ENCODE measurements around the gene FURIN.

GRCh38 chr15:90911906-90912769, 43.8 kb downstream of the FURIN start:
- TF ChIP-seq, protein P1, sequence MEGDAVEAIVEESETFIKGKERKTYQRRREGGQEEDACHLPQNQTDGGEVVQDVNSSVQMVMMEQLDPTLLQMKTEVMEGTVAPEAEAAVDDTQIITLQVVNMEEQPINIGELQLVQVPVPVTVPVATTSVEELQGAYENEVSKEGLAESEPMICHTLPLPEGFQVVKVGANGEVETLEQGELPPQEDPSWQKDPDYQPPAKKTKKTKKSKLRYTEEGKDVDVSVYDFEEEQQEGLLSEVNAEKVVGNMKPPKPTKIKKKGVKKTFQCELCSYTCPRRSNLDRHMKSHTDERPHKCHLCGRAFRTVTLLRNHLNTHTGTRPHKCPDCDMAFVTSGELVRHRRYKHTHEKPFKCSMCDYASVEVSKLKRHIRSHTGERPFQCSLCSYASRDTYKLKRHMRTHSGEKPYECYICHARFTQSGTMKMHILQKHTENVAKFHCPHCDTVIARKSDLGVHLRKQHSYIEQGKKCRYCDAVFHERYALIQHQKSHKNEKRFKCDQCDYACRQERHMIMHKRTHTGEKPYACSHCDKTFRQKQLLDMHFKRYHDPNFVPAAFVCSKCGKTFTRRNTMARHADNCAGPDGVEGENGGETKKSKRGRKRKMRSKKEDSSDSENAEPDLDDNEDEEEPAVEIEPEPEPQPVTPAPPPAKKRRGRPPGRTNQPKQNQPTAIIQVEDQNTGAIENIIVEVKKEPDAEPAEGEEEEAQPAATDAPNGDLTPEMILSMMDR (conservative IDR thresholded peaks at IDR 0.05; ENCODE audit: low read depth, low read length), result no peak
- no peak for TF ChIP-seq POLR2A (IDR thresholded peaks at IDR 0.05; ENCODE audit: low read depth, low read length)
- TF ChIP-seq, protein P2, sequence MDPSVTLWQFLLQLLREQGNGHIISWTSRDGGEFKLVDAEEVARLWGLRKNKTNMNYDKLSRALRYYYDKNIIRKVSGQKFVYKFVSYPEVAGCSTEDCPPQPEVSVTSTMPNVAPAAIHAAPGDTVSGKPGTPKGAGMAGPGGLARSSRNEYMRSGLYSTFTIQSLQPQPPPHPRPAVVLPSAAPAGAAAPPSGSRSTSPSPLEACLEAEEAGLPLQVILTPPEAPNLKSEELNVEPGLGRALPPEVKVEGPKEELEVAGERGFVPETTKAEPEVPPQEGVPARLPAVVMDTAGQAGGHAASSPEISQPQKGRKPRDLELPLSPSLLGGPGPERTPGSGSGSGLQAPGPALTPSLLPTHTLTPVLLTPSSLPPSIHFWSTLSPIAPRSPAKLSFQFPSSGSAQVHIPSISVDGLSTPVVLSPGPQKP (IDR thresholded peaks at IDR 0.05; ENCODE audit: borderline replicate concordance, low read depth, low read length), result no peak
- no peak for TF ChIP-seq RFX5 (IDR thresholded peaks at IDR 0.05; ENCODE audit: low read depth, low read length)
- TF ChIP-seq RAD21 (IDR thresholded peaks at IDR 0.05; ENCODE audit: low read length), result no peak
- no peak for TF ChIP-seq MAZ (IDR thresholded peaks at IDR 0.05; ENCODE audit: borderline replicate concordance, low read depth, low read length)
- TF ChIP-seq, protein P3, sequence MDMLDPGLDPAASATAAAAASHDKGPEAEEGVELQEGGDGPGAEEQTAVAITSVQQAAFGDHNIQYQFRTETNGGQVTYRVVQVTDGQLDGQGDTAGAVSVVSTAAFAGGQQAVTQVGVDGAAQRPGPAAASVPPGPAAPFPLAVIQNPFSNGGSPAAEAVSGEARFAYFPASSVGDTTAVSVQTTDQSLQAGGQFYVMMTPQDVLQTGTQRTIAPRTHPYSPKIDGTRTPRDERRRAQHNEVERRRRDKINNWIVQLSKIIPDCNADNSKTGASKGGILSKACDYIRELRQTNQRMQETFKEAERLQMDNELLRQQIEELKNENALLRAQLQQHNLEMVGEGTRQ (IDR thresholded peaks at IDR 0.05; ENCODE audit: low read depth, low read length), result no peak
- no peak for TF ChIP-seq BHLHE40 (IDR thresholded peaks at IDR 0.05; ENCODE audit: low read depth, low read length)
- TF ChIP-seq SMC3 (IDR thresholded peaks at IDR 0.05; ENCODE audit: low read depth, low read length), result no peak

Data from IMR-90 (cell line).